B cell (primary cell): ENCODE data around the gene FAM204A.

ENCODE experiments used
- EZH2 ChIP-seq: IDR thresholded peaks from 2 replicates; pipeline ENCODE4 v1.6.1; 2012; ENCODE audit warnings: borderline replicate concordance, low read depth, mild to moderate bottlenecking, moderate library complexity, low read length; ENCODE audit not compliant: insufficient read depth, poor library complexity, severe bottlenecking
- TF ChIP-seq, protein P1 (sequence below): fragments of 200-600 bp; IDR thresholded peaks from one replicate; pipeline ENCODE4 v1.8.0; 2022; ENCODE audit warnings: antibody characterized with exemption, mild to moderate bottlenecking

GRCh38 chr10:118307220-118307619, 34.9 kb downstream of the FAM204A start:
- TF ChIP-seq, protein P1, sequence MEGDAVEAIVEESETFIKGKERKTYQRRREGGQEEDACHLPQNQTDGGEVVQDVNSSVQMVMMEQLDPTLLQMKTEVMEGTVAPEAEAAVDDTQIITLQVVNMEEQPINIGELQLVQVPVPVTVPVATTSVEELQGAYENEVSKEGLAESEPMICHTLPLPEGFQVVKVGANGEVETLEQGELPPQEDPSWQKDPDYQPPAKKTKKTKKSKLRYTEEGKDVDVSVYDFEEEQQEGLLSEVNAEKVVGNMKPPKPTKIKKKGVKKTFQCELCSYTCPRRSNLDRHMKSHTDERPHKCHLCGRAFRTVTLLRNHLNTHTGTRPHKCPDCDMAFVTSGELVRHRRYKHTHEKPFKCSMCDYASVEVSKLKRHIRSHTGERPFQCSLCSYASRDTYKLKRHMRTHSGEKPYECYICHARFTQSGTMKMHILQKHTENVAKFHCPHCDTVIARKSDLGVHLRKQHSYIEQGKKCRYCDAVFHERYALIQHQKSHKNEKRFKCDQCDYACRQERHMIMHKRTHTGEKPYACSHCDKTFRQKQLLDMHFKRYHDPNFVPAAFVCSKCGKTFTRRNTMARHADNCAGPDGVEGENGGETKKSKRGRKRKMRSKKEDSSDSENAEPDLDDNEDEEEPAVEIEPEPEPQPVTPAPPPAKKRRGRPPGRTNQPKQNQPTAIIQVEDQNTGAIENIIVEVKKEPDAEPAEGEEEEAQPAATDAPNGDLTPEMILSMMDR = no peak
- no peak for TF ChIP-seq EZH2
